Measurements from ENCODE around the gene ASCL2. TPM values are rescaled to one million over a fixed set of nuclear protein-coding genes. Genes with fewer than 3 reads are reported as not detected.

Gene ASCL2
- total and polyA plus RNA-seq, 2 donors (not counting 3 experiments of a cell fraction or from before 2014, with no cell fraction given): not detected

- Histone ChIP-seq H3K27ac (ENCODE audit: insufficient read depth, low read depth, low read length) (no peak overlapping the region), H3K9me3 (replicated peaks; ENCODE audit: control insufficient read depth, insufficient read depth, low read length) (no peaks in the 10 kb centered on the region), H3K4me1 (ENCODE audit: control insufficient read depth, extremely low read depth, insufficient read depth, low read length) (no peaks in the 10 kb centered on the region), H3K4me3 (replicated peaks in 1 of 3; ENCODE audit: insufficient read depth in 1 of 3, low read depth in 1 of 3, low read length in 3 of 3) (no peak overlapping the region), H4K20me1 (replicated peaks; ENCODE audit: control insufficient read depth, extremely low read depth, insufficient read depth, low read length) (no peaks in the 10 kb centered on the region), H2AFZ (ENCODE audit: low read depth, low read length) (no peak overlapping the region), H3K9me1 (replicated peaks; ENCODE audit: control insufficient read depth, extremely low read depth, insufficient read depth, low read length) (no peaks in the 10 kb centered on the region), H3K79me2 (ENCODE audit: control insufficient read depth, insufficient read depth, low read length) (no peaks in the 10 kb centered on the region), H3K4me2 (ENCODE audit: insufficient read depth, low read length) (no peak overlapping the region), H3K36me3 (ENCODE audit: control insufficient read depth in 2 of 2, extremely low read depth in 1 of 2, insufficient read depth in 2 of 2, low read length in 2 of 2) (no peaks in the 10 kb centered on the region), H3K9ac (replicated peaks; ENCODE audit: extremely low read depth, insufficient read depth, low read length) (no peak overlapping the region), H3K27me3 (ENCODE audit: control insufficient read depth in 2 of 2, insufficient read depth in 2 of 2, low read length in 2 of 2) (no peaks in the 10 kb centered on the region)
- ChIA-PET POLR2A (no interaction called here), CTCF (no interaction called here)
- dilution Hi-C loops (cut with MboI; ENCODE audit: extremely low pct_ligation_motif_present, low sequenced_read_pairs): no loop called here
- TF ChIP-seq, protein P1, sequence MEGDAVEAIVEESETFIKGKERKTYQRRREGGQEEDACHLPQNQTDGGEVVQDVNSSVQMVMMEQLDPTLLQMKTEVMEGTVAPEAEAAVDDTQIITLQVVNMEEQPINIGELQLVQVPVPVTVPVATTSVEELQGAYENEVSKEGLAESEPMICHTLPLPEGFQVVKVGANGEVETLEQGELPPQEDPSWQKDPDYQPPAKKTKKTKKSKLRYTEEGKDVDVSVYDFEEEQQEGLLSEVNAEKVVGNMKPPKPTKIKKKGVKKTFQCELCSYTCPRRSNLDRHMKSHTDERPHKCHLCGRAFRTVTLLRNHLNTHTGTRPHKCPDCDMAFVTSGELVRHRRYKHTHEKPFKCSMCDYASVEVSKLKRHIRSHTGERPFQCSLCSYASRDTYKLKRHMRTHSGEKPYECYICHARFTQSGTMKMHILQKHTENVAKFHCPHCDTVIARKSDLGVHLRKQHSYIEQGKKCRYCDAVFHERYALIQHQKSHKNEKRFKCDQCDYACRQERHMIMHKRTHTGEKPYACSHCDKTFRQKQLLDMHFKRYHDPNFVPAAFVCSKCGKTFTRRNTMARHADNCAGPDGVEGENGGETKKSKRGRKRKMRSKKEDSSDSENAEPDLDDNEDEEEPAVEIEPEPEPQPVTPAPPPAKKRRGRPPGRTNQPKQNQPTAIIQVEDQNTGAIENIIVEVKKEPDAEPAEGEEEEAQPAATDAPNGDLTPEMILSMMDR (IDR thresholded peaks at IDR 0.05; ENCODE audit: extremely low read depth in 1 of 2, insufficient read depth in 1 of 2, low read depth in 1 of 2, low read length in 2 of 2): no peak
- no peak for TF ChIP-seq GATA2 (IDR thresholded peaks at IDR 0.05; ENCODE audit: insufficient read depth, insufficient read length, low read depth, low read length)
- TF ChIP-seq POLR2AphosphoS5 (IDR thresholded peaks at IDR 0.05; ENCODE audit: insufficient read depth, low read depth, low read length): no peak
- no peak for TF ChIP-seq MAX (IDR thresholded peaks at IDR 0.05; ENCODE audit: insufficient read depth, insufficient read length)
- TF ChIP-seq MYC (IDR thresholded peaks at IDR 0.05; ENCODE audit: low read depth, low read length): no peak
- no peak for TF ChIP-seq JUN (IDR thresholded peaks at IDR 0.05; ENCODE audit: borderline replicate concordance, insufficient read depth, insufficient read length, low read depth)
- TF ChIP-seq FOS (IDR thresholded peaks at IDR 0.05; ENCODE audit: borderline replicate concordance, insufficient read depth, low read length): no peak
- DNase-seq (ENCODE audit: low read depth, low spot score) (no peak), FAIRE-seq (no peak)
- BruUV-seq (replicated peaks): no TSS peak
- intact Hi-C loops (cut with micrococcal nuclease): no loop called here
Observed at GRCh38 chr11:2259466-2259830, 10.9 kb downstream of the ASCL2 start.

Data from endothelial cell of umbilical vein (primary cell).